Stomach (tissue), 4 donors: ENCODE measurements around the gene MYBBP1A.

Experiments
- CTCF ChIP-seq, 7 experiments: fragments of 450-650 bp in 4 of 7; fragments of 200-600 bp in 3 of 7; sonication (generic) in 3 of 7; IDR thresholded peaks; one replicate each; pipeline ENCODE4 v1.5.1; 2016 to 2019; ENCODE audit warnings: antibody characterized with exemption in 7 of 7, control low read depth in 2 of 7, mild to moderate bottlenecking in 1 of 7
- POLR2A ChIP-seq, 4 donors: fragments of 450-650 bp; IDR thresholded peaks; one replicate each; pipeline ENCODE4 v1.6.1; 2016; ENCODE audit warnings: antibody characterized with exemption in 4 of 4, control low read depth in 2 of 4, mild to moderate bottlenecking in 1 of 4, moderate library complexity in 1 of 4

GRCh38 chr17:4507361-4508111, 47.6 kb downstream of the MYBBP1A start:
- TF ChIP-seq CTCF (IDR thresholded peaks at IDR 0.05) (no peak), POLR2A (IDR thresholded peaks at IDR 0.05) (no peak)
